Measurements from ENCODE around the gene LPP.

Gene LPP

DNA sequence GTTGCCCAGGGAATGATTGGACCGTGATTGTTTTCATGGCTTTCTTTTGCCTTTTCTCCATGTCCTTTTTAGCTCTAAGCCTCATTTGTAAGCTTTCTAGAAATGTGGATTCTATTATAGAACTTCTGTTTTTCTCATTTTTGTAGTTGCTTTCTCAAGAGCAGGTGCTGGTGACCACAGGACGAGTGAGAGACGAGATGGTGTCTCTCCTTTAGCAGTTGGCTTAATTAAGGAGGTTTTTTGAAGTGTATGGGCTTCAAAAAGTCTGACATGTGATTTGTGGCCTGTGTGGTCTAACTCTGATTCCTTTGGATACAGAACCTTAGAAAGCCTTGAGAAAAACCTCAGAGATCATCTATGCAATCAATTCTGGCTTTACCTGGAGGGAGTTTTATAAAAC lies 292.8 kb downstream of the LPP start:
- DNase-seq = no peak

DNA sequence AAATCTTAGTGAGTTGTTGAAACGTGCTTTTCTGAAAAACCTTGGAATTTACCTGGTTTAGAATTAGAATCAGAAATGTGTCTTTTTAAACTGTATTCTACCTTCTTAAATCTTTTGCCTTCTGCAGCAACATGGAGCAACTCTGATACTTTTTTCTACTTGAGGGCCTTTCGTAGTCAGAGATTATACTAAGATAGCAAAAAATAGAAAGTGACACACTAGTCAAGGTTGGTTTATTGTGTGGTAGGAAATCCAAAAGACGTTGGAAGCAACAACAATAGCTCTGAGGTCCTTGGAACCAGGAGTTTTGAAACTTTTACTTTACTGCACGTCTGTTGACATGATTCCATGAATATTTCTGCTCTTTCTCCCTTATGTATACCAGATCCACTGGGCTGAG lies 294.9 kb downstream of the LPP start:
- no peak for DNase-seq

DNA sequence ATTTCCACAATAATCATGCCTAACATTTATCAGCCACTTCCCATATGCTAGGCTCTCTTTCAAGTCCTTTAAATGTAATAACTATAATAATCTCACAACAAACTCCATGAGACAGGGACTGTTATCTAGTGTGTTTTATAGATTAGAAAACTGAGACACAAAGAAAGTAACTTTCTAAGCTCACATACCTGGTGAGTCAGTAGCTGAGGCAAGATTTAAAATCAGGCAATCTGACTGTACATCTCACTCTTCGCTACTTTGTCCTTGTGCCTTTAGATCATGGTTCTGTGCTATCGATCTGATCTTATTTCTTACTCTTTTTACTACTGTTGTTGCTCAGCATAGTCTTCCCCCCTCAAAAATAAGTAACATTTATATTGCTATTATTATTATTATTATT lies 295.5 kb downstream of the LPP start:
- DNase-seq = no peak

DNA sequence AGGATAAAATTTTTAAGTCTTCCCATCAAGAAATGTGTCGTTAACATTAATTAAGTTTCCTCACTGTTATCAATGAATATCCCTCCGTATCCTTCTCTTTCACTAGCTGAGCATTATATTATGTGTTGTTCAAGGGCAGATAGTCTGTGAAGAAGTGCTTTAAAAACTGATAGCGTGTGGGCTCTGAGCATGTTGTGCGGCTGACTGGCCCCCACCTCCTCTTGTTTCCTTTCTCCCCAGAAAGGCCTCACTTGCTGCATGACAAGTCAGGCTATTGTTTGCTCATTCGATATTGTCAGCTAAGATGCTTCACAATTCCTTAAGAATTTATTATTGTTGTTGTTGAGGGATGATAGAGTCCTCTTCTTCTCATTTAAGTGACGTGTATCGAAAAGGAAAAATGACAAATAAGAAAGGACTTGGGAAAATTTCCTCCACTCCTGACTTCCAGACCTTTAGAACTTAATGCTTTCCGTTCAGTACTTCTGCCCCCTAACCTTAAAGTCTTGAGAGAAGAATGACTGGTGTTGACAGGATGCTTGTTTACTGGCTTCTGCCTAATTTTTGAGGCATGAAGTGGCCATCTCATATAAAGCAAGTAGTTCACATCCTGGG lies 298.3 kb downstream of the LPP start:
- no peak for DNase-seq

DNA sequence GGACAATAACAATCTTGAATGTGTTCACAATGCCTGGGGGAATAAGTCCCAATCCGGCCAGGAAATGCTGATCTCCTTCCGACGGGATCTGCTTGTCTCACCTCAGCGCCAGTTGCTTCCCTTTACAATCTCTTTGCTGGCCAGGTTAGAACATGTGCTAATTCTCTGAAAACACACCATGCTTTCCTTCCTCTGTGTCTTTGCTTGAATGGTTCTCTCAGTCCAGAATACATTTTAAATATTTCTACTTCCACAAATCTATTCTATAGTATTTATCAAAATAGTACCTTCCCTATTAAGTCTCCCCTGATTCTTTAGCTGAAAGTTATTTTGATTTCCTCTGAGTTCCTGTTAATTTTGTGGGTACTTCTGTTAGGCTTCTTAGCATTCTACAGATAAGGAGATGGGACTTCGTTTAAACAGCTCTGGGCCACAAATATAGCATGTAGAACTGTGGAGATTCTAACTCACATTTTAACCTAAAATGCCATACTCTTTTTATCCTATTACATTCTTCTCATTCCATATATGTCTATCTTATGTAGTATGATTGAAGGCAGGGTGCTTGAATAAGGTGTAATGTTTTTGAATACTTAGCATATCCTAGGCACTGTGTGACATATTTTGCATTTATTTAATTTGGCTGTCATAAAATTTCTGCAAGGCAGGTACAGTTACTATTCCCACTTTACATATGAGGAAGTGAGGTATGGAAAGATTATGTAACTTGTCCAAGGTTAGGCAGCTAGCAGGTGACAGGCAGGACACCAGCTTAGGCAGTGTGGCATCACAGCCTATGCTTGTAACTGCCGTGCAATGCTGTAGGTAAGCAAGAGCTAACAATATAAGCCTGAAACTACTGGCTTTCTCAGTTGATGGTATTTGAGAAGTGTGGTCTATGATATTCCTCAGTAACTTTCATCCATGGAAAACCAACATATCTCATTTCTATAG lies 299.8 kb downstream of the LPP start:
- no peak for DNase-seq

DNA sequence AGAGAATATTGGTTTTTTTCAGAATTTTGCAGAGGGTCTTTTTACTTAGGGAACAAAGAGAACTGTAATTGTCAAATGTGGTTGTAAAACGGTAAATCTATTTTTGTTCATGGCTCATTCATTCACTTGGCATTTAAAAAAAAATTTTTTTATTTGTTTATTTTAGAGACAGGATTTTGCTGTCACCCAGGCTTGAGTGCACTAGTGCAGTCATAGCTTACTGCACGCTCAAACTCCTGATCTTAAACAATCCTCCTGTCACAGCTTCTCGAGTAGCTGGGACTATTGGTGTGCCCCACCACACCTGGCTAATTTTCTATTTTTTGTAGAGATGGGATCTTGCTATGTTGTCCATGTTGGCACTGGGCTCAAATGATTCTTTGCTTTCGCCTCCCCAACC lies 301.8 kb downstream of the LPP start:
- DNase-seq = no peak

DNA sequence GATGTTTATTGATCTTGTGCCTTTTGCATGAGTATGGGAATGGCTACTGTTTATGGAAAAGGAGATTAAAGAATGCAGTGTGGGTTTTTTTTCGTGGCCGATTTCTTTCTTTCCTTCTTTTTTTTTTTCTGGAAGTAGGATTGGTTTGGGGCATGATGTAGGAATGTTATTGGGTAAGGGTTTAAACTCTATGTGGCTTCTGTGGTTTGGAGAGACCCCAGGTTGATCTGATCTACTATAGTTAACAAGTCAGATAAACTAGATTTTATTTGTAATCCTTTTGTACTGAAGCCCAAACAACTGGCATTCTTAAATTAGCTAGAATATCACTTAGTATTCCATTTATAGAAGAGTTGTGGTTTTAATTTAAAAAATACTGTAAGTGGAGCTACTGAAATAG lies 304.8 kb downstream of the LPP start:
- DNase-seq = peak; percentile 58

DNA sequence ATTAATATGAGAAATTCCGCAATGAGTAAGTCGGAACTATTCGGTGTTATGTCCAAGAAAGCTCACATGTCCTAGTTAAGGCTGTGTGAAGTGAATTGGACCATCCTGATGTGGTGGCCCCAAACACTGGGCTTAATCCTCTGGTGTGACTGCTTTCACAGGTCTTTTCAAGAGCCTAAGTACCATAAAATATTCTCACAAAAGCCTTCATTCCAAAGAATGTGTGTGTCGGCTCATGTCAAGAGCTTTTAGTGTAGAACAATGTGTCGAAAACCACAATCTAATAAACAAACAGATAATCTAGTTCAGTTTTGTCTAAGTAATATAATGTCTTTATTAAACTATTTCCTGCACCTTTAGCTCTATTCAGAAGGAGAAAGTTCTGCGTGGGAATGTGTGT lies 311.4 kb downstream of the LPP start:
- no peak for DNase-seq

DNA sequence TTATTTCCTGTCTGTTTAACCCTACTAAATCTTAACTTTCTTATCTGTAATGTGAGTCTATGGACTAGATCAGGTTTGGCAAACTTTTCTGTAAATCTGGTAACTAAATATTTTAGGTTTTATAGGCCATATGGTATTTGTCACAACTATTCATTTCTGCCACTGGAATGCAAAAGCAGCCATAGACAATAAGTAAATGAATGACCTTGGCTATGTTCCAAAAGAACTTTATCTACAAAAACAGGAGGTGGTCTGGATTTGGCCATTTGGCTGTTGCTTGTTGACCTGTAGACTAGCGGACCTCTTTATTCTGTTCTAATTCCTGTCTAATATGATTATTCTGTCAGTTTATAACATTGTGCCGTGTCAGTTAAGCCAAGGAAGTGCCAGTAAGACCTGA lies 314.2 kb downstream of the LPP start:
- peak; percentile 34 for DNase-seq

DNA sequence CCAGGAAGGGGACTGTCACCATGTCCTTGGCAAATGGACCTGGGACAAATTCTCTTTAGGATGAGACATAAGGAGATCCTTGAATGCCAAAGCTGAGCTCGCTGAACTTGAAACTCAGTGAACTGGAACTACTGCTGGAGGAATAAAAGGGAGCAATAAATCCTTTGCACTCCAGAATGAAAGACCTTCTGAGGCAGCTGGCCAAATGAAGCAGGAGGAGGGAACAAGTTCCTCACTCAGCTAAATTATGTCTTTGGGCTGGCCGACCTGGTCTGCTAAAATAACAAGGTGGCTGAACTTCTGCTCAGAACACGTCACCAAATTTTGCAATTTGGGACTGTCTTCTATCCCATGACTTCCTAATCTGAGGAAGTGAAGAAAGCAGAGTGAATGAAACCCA lies 314.7 kb downstream of the LPP start:
- DNase-seq = no peak

DNA sequence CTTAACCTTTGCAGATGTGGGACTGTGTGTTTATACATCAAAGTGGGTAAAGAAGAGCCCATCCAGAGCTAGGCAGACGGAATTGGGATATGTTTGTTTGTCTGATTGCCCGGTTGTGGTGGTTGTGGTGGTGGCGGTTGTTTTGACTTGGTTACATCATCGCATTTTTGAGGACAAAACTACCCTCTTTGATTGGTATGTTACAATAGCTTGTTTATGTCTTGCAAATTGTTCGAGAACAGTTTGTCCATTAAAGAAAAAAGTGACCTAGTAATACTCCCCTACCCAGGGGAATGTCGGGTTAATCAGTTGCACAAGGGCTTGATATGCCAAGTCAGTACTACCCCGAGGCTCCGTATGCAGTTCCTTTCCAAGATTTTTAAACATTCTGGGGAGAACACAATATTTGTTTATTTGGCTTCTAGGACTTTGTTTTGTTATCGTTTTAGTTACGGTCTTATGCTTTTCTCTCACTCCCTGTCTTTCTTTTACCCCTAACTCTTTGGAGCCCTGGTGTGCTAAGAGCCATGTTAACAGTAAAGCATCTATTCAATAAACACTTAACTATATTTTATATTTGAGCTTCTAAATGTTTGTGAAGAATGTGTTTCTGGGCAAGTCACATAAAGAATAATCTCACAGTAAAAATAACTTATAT lies 315.4 kb downstream of the LPP start:
- DNase-seq = no peak

DNA sequence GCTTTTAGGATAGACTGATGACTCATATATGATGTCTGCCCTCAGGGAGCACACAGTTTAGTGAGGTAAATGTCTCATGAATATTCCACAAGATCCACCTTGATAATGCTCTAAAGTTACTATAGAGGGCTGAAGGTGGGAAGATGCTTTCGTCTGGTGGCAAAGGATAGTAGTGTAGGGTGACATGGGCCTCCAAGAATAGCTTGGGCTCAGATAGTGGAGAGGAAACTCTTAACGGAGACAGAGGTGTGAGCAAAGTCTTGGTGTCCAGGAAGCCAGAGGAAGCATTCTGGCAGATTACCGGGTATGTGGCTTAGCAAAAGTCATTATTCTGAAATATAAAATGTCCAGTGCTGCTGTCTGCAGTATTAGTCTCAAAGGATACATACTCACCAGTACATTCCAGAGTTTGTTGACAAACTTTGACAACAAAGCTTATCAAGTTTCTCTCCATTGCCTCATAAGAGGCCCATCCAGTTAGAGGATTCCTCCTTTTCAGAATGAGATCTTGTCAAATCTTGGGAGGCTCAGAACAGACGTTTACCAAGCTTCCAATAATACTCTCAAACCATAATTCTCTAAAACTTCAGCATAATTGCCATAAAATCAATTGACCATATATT lies 316.7 kb downstream of the LPP start:
- no peak for DNase-seq

DNA sequence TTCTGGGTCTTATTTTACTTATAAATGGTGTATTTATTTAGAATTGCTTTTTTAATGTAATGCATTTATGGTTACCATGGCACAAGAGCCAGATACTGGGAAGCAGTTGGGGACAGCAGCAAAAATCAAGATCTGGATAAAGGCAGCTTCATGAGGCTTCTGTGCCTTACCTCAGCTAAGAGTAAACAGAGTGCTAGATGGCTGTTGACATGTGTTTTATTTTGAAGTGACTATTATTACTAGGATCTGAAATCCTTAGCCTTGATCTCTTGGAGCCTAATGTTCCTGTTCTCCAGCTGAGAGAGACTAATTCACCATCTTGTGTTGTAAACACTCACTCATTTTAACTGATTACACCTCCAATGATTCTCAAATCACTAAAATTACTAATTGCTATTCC lies 317.8 kb downstream of the LPP start:
- DNase-seq = no peak

DNA sequence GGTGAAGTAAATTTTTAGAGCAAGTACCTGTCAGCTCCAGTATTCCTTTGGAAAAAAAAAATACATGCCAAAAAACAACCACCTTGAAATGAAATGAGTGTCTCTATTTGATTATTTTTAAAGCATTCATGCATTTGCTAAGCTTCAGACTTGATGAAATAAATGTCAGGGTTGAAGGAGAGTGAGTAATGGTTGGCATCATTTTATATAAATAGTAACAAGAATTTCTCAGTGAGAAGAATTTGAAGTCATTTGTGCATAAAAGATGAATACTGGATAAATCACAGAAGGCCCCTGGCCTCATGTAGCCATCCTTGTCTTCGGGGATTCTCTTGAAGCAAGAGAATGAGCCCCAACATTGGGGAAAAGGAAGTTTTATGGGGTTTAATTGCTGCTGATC lies 318.4 kb downstream of the LPP start:
- DNase-seq = no peak

DNA sequence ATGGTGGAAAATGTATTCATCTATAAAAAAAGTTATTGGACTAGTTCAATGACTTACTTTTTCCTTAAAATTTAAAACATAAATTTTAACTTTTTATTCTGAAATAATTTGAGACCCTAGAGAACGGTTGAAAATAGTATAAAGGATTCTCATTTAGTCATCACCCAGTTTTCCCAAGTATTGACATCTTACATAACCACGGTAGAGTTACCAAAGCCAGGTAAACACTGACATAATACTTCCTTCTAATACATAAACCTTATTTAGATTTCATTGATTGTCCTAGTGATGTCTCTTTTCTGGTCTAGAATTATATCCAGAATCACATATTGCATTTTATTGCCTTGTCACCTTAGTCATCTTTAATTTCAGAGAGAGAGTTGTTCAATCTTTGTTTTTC lies 319.1 kb downstream of the LPP start:
- no peak for DNase-seq

DNA sequence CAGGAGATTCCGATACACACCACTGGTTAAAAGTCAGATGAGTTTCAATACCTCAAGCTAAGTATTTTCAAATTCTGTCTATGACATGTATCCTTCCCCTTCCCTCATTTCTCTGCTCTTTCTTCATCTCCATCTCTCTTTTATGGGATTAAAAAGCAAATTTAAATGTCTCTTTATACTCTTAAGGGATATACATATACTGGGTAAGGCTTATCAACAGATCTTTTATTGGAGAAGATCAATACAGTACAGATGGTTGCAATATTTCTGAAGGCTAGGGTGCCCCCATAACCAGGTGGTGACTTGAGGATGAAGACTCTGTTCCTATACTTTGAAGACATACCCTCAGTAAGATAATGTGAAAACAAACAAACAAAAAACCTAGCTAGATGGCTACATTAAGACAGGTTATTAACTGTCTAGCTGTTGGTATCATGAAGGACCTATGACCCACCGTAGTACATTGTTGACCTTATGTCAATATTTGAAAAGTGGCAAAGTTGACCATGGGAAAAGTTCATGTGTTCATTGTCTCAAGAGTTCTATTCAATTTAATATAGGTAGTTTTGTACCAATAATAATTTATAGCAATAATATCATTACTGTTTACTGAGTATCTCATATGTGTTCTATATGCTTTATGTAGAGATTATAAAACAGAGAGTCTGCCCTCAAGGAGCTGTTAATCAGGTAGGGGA lies 319.8 kb downstream of the LPP start:
- no peak for DNase-seq

DNA sequence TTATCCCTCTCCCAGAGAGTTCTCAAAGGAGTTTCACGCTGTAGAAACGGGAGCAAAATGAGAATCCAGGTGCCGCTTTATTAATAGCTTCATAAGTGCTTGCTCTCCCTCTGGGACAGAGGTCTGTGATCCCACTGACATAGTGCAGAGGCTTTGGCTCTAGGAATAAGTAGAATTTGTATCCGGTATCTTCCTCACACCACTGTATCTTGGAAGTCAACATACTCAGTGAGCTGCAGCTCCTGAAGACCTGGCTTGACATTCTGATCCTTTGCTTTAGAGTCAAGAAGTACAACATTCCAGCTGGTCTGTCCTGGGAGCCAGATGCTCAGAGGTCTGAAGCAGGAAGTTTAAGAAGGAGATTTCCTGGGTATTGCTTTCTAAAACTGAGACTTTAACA lies 323.0 kb downstream of the LPP start:
- no peak for DNase-seq

DNA sequence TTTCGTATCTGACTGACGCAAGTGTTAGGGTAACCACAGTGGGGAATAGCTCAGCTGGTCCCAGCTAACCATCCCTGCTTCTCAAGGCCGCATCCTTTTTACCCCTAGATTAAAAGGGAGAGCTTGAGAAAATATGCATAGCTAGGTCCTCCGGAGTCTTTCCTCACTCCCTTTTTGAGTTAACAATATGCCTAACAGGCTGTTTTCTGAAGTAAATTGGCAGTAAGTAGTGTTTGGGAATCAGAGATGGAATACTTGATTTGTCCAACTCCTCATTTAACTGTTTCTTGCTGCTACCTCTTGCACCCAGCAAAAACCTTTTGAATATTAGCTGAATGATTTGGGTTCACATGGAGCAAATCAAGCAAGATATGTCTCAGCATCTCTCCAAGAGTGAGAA lies 326.1 kb downstream of the LPP start:
- no peak for DNase-seq

DNA sequence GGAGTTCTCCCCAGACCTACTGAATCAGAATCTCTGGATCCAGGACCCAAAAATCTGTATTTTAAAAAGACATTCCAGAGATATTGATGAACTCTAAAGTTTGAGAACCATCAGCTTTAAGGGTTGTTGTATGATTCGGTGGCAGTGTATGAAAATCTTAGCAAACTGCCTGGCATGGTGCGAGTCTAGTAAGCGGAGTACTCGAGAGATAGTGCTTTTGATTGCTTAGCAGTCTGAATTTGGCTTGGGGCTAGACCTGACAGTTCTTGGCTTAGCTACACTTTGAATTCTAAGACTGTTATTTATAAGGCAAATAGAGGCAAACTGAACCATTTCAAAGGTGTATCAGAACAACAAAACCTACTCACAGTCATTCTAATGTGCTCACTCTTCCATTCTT lies 329.0 kb downstream of the LPP start:
- DNase-seq = no peak

DNA sequence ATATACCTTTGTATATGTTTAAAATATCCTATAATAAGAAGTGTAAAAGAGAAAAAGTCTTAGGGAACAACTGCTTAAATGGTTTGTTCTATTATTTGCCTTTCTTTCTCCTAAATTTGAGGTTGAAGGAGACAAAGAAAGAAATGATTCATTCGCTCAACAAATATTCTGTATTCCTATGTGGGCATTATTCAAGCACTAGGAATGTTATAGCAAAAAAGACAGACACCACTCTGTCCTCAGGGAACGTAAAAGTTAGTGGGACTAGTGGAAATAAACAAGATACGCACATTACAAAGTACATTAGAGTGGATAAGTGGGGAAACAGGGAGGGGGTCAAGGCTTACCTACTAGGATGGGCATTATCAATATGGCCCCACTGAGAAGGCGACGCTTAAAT lies 332.2 kb downstream of the LPP start:
- DNase-seq = peak; percentile 67

DNA sequence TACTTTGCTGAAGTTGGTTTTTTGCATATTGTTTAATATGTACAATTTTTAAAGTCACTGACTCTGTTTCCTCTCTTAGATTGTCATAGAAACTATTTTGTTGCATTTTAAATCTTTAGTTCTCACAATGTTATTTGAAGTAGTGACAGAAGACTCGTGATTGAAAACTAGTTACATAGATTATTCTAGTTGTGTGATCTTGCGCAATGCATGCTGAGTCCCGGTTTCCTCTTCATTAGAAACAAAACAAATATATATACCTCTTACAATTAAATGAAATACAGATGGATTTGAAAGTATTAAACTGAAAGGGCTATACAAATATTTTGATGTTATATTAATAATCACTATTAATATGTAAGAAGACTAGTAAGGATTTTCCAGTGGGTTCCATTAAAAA lies 333.0 kb downstream of the LPP start:
- no peak for DNase-seq

DNA sequence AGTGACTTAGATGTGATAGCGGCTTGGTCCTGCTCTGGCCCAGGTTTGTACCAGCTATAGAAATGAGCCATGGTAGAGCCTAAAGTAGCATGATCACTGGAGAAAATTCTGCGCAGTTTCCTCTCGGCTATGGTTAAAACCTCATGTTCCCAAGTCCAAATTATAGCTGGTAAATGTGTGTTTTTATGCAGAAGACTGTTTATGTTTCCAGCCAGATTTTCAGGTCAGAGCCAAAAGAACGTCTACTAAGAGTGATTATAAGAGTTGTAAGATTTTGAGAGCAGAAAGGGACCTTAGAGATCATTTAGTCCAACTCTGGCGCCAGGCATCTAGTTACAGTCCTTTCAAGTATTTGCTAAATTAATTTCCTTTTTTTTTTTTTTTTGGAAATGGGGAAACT lies 333.7 kb downstream of the LPP start:
- no peak for DNase-seq

DNA sequence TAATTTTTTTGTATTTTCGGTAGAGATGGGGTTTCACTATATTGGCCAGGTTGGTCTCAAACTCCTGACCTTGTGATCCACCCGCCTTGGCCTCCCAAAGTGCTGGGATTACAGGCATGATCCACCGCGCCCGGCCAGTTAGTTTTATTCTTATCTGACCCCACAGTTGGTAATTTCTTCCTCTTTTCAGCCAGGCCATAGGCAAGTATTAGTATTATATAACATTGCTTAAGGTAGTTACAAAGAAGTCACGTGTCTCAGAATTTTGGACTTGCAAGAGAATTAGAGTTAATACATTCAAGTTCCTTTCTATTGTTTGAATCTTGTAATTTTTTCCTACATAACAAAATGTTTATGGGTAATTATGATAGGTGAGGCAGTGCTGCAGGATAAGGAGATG lies 334.8 kb downstream of the LPP start:
- no peak for DNase-seq
